ENCODE data around the gene KDM6B. TPM values are rescaled to one million over a fixed set of nuclear protein-coding genes. Genes with fewer than 3 reads are reported as not detected.

Gene KDM6B
- polyA plus RNA-seq, 2 donors: 5.2 to 9.0 TPM

GRCh38 chr17:7818746-7819645, 15.0 kb upstream of the KDM6B start:
- Histone ChIP-seq H3K9me3 (ENCODE audit: control insufficient read depth in 2 of 2, insufficient read depth in 1 of 2, low read depth in 1 of 2, low read length in 1 of 2) (no peaks in the 10 kb centered on the region), H3K27me3 (ENCODE audit: control insufficient read depth in 1 of 2, insufficient read depth in 2 of 2, low read length in 2 of 2) (no peaks in the 10 kb centered on the region), H3K27ac (ENCODE audit: low read depth in 2 of 2, low read length in 1 of 2) (no peak overlapping the region), H3K36me3 (ENCODE audit: control insufficient read depth in 2 of 2, insufficient read depth in 2 of 2, low read length in 1 of 2) (no peaks in the 10 kb centered on the region), H3K4me1 (ENCODE audit: control insufficient read depth in 2 of 2, insufficient read depth in 2 of 2, low read length in 1 of 2) (no peaks in the 10 kb centered on the region), H3K4me3 (ENCODE audit: low read depth in 1 of 2, low read length in 2 of 2) (no peak overlapping the region)
- 85 to 86% methylated on average over 27 of the region's 27 CpGs for WGBS, 2 donors

GRCh38 chr17:7820231-7820630, 13.8 kb upstream of the KDM6B start:
- H3K9me3 ChIP-seq (ENCODE audit: control insufficient read depth in 2 of 2, insufficient read depth in 1 of 2, low read depth in 1 of 2, low read length in 1 of 2): no peaks in the 10 kb centered on the region
- H3K27me3 ChIP-seq (ENCODE audit: control insufficient read depth in 1 of 2, insufficient read depth in 2 of 2, low read length in 2 of 2): no peaks in the 10 kb centered on the region
- no peak overlapping the region for H3K27ac ChIP-seq (ENCODE audit: low read depth in 2 of 2, low read length in 1 of 2)
- 80 to 82% methylated on average over 5 of the region's 5 CpGs for WGBS, 2 donors
- no peak overlapping the region for H3K4me3 ChIP-seq (ENCODE audit: low read depth in 1 of 2, low read length in 2 of 2)
- no peaks in the 10 kb centered on the region for H3K36me3 ChIP-seq (ENCODE audit: control insufficient read depth in 2 of 2, insufficient read depth in 2 of 2, low read length in 1 of 2)
- H3K4me1 ChIP-seq (ENCODE audit: control insufficient read depth in 2 of 2, insufficient read depth in 2 of 2, low read length in 1 of 2): no peaks in the 10 kb centered on the region

- Histone ChIP-seq H3K36me3 (ENCODE audit: control insufficient read depth in 2 of 2, insufficient read depth in 2 of 2, low read length in 1 of 2) (no peaks in the 10 kb centered on the region), H3K9me3 (ENCODE audit: control insufficient read depth in 2 of 2, insufficient read depth in 1 of 2, low read depth in 1 of 2, low read length in 1 of 2) (no peaks in the 10 kb centered on the region), H3K27me3 (ENCODE audit: control insufficient read depth in 1 of 2, insufficient read depth in 2 of 2, low read length in 2 of 2) (no peaks in the 10 kb centered on the region), H3K4me1 (ENCODE audit: control insufficient read depth in 2 of 2, insufficient read depth in 2 of 2, low read length in 1 of 2) (no peaks in the 10 kb centered on the region), H3K4me3 (ENCODE audit: low read depth in 1 of 2, low read length in 2 of 2) (no peak overlapping the region), H3K27ac (ENCODE audit: low read depth in 2 of 2, low read length in 1 of 2) (no peak overlapping the region)
- WGBS, 2 donors: 74 to 75% methylated on average over 14 of the region's 14 CpGs
Measured at GRCh38 chr17:7822126-7822525, 11.9 kb upstream of the KDM6B start.

- Histone ChIP-seq H3K27me3 (ENCODE audit: control insufficient read depth in 1 of 2, insufficient read depth in 2 of 2, low read length in 2 of 2) (no peaks in the 10 kb centered on the region), H3K4me1 (ENCODE audit: control insufficient read depth in 2 of 2, insufficient read depth in 2 of 2, low read length in 1 of 2) (no peaks in the 10 kb centered on the region), H3K4me3 (ENCODE audit: low read depth in 1 of 2, low read length in 2 of 2) (no peak overlapping the region), H3K36me3 (ENCODE audit: control insufficient read depth in 2 of 2, insufficient read depth in 2 of 2, low read length in 1 of 2) (no peaks in the 10 kb centered on the region), H3K9me3 (ENCODE audit: control insufficient read depth in 2 of 2, insufficient read depth in 1 of 2, low read depth in 1 of 2, low read length in 1 of 2) (no peaks in the 10 kb centered on the region), H3K27ac (ENCODE audit: low read depth in 2 of 2, low read length in 1 of 2) (no peak overlapping the region)
- 84% methylated on average over 20 of the region's 20 CpGs for WGBS, 2 donors
Measured at GRCh38 chr17:7823581-7824001, 10.4 kb upstream of the KDM6B start.

- no peak overlapping the region for H3K27ac ChIP-seq (ENCODE audit: low read depth in 2 of 2, low read length in 1 of 2)
- WGBS, 2 donors: 66 to 76% methylated on average over 9 of the region's 9 CpGs
Measured at GRCh38 chr17:7824021-7824924, 9.7 kb upstream of the KDM6B start.

GRCh38 chr17:7825206-7825990, 8.6 kb upstream of the KDM6B start:
- no peaks in the 10 kb centered on the region for H3K36me3 ChIP-seq (ENCODE audit: control insufficient read depth in 2 of 2, insufficient read depth in 2 of 2, low read length in 1 of 2)
- WGBS, 2 donors: 32% methylated on average over 12 of the region's 12 CpGs
- no peaks in the 10 kb centered on the region for H3K27me3 ChIP-seq (ENCODE audit: control insufficient read depth in 1 of 2, insufficient read depth in 2 of 2, low read length in 2 of 2)
- no peaks in the 10 kb centered on the region for H3K9me3 ChIP-seq (ENCODE audit: control insufficient read depth in 2 of 2, insufficient read depth in 1 of 2, low read depth in 1 of 2, low read length in 1 of 2)
- no peak overlapping the region for H3K4me3 ChIP-seq (ENCODE audit: low read depth in 1 of 2, low read length in 2 of 2)
- no peak overlapping the region for H3K27ac ChIP-seq (ENCODE audit: low read depth in 2 of 2, low read length in 1 of 2)
- no peaks in the 10 kb centered on the region for H3K4me1 ChIP-seq (ENCODE audit: control insufficient read depth in 2 of 2, insufficient read depth in 2 of 2, low read length in 1 of 2)

More at GRCh38 chr17:7824021-7824924, 9.7 kb upstream of the KDM6B start:
- Histone ChIP-seq H3K4me1 (ENCODE audit: control insufficient read depth in 2 of 2, insufficient read depth in 2 of 2, low read length in 1 of 2) (no peaks in the 10 kb centered on the region), H3K9me3 (ENCODE audit: control insufficient read depth in 2 of 2, insufficient read depth in 1 of 2, low read depth in 1 of 2, low read length in 1 of 2) (no peaks in the 10 kb centered on the region), H3K4me3 (ENCODE audit: low read depth in 1 of 2, low read length in 2 of 2) (no peak overlapping the region), H3K36me3 (ENCODE audit: control insufficient read depth in 2 of 2, insufficient read depth in 2 of 2, low read length in 1 of 2) (no peaks in the 10 kb centered on the region), H3K27me3 (ENCODE audit: control insufficient read depth in 1 of 2, insufficient read depth in 2 of 2, low read length in 2 of 2) (no peaks in the 10 kb centered on the region)

- Histone ChIP-seq H3K9me3 (ENCODE audit: control insufficient read depth in 2 of 2, insufficient read depth in 1 of 2, low read depth in 1 of 2, low read length in 1 of 2) (no peaks in the 10 kb centered on the region), H3K4me3 (ENCODE audit: low read depth in 1 of 2, low read length in 2 of 2) (no peak overlapping the region), H3K4me1 (ENCODE audit: control insufficient read depth in 2 of 2, insufficient read depth in 2 of 2, low read length in 1 of 2) (peaks cover 0 to 7% of the 10 kb centered on the region in 2 donors), H3K27me3 (ENCODE audit: control insufficient read depth in 1 of 2, insufficient read depth in 2 of 2, low read length in 2 of 2) (no peaks in the 10 kb centered on the region), H3K36me3 (ENCODE audit: control insufficient read depth in 2 of 2, insufficient read depth in 2 of 2, low read length in 1 of 2) (no peaks in the 10 kb centered on the region), H3K27ac (ENCODE audit: low read depth in 2 of 2, low read length in 1 of 2) (no peak overlapping the region)
- WGBS, 2 donors: 86 to 90% methylated on average over 8 of the region's 8 CpGs
Measured at GRCh38 chr17:7830616-7831015, 3.4 kb upstream of the KDM6B start.

GRCh38 chr17:7831233-7831632, 2.8 kb upstream of the KDM6B start:
- Histone ChIP-seq H3K36me3 (ENCODE audit: control insufficient read depth in 2 of 2, insufficient read depth in 2 of 2, low read length in 1 of 2) (no peaks in the 10 kb centered on the region), H3K27ac (ENCODE audit: low read depth in 2 of 2, low read length in 1 of 2) (no peak overlapping the region), H3K4me3 (ENCODE audit: low read depth in 1 of 2, low read length in 2 of 2) (no peak overlapping the region), H3K9me3 (ENCODE audit: control insufficient read depth in 2 of 2, insufficient read depth in 1 of 2, low read depth in 1 of 2, low read length in 1 of 2) (no peaks in the 10 kb centered on the region), H3K27me3 (ENCODE audit: control insufficient read depth in 1 of 2, insufficient read depth in 2 of 2, low read length in 2 of 2) (no peaks in the 10 kb centered on the region), H3K4me1 (ENCODE audit: control insufficient read depth in 2 of 2, insufficient read depth in 2 of 2, low read length in 1 of 2) (peaks cover 0 to 7% of the 10 kb centered on the region in 2 donors)
- WGBS, 2 donors: 75 to 78% methylated on average over 7 of the region's 7 CpGs

GRCh38 chr17:7832431-7832830, 1.6 kb upstream of the KDM6B start:
- H3K27ac ChIP-seq (ENCODE audit: low read depth in 2 of 2, low read length in 1 of 2): no peak overlapping the region
- no peaks in the 10 kb centered on the region for H3K36me3 ChIP-seq (ENCODE audit: control insufficient read depth in 2 of 2, insufficient read depth in 2 of 2, low read length in 1 of 2)
- H3K27me3 ChIP-seq (ENCODE audit: control insufficient read depth in 1 of 2, insufficient read depth in 2 of 2, low read length in 2 of 2): no peaks in the 10 kb centered on the region
- H3K4me1 ChIP-seq (ENCODE audit: control insufficient read depth in 2 of 2, insufficient read depth in 2 of 2, low read length in 1 of 2): peaks cover 0 to 10% of the 10 kb centered on the region in 2 donors
- no peaks in the 10 kb centered on the region for H3K9me3 ChIP-seq (ENCODE audit: control insufficient read depth in 2 of 2, insufficient read depth in 1 of 2, low read depth in 1 of 2, low read length in 1 of 2)
- WGBS, 2 donors: 80 to 88% methylated on average over 10 of the region's 10 CpGs
- H3K4me3 ChIP-seq (ENCODE audit: low read depth in 1 of 2, low read length in 2 of 2): no peak overlapping the region

All from esophagus (tissue), 2 donors.